Right lobe of liver (tissue), 4 donors: ENCODE data around the gene TEDC2.

ENCODE experiments used
- CTCF ChIP-seq, 4 donors: fragments of 200-600 bp in 3 of 4; fragments of 450-650 bp in 1 of 4; IDR thresholded peaks; one replicate each; pipeline versions ENCODE4 v1.5.1 to v1.8.0; 2016 to 2022; ENCODE audit warnings: antibody characterized with exemption in 4 of 4, mild to moderate bottlenecking in 2 of 4
- POLR2A ChIP-seq: fragments of 450-650 bp; IDR thresholded peaks from one replicate; pipeline ENCODE4 v1.6.1; 2017; ENCODE audit warnings: antibody characterized with exemption, mild to moderate bottlenecking
- donor health status: DM: no; HTN: no; CAD: no.
- donor health status: DM: no; HTN: no; CAD: no.
- donor health status: DM: no; HTN: yes; CAD: no.

DNA sequence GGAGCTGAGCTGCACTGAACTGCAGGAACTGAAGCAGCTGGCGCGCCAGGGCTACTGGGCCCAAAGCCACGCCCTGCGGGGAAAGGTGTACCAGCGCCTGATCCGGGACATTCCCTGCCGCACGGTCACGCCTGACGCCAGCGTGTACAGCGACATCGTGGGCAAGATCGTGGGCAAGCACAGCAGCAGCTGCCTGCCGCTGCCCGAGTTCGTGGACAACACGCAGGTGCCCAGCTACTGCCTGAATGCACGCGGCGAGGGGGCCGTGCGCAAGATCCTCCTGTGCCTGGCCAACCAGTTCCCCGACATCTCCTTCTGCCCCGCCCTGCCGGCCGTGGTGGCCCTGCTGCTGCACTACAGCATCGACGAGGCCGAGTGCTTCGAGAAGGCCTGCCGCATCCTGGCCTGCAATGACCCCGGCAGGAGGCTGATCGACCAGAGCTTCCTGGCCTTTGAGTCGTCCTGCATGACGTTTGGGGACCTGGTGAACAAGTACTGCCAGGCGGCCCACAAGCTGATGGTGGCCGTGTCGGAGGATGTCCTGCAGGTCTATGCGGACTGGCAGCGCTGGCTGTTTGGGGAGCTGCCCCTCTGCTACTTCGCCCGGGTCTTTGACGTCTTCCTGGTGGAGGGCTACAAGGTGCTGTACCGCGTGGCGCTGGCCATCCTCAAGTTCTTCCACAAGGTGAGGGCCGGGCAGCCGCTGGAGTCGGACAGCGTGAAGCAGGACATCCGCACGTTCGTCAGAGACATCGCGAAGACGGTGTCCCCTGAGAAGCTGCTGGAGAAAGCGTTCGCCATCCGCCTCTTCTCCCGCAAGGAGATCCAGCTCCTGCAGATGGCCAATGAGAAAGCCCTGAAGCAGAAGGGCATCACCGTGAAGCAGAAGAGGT lies 36.6 kb downstream of the TEDC2 start:
- no peak for TF ChIP-seq CTCF (IDR thresholded peaks at IDR 0.05)
- TF ChIP-seq POLR2A, result no peak
